Uterus (tissue), 4 donors: Measurements from ENCODE around the gene AKIRIN2. TPM values are rescaled to one million over a fixed set of nuclear protein-coding genes. Genes with fewer than 3 reads are reported as not detected.
A peak's percentile ranks its signal among the peaks of the same experiment; 100 is the strongest.
"Not testable (repeated sequence)": the region's sequence is repeated elsewhere in the genome, so short reads cannot be mapped to it uniquely, and the experiment has no call there.

Experiments used
- DNase-seq, 2 donors: peaks; one replicate each; pipeline ENCODE4 v3.0.0-alpha.2; 2019 to 2020
- H3K27ac ChIP-seq, 2 donors: fragments of 200-600 bp; sonication (generic); 1 replicate in 1 of 2; 2 replicates in 1 of 2; pipeline ENCODE4 v1.5.1; 2016 to 2018
- H3K27me3 ChIP-seq, 2 donors: fragments of 200-600 bp; sonication (generic); one replicate each; pipeline ENCODE4 v1.5.1; 2018 to 2019; ENCODE audit warnings: control low read depth in 1 of 2
- H3K36me3 ChIP-seq, 2 donors: fragments of 200-600 bp; sonication (generic); one replicate each; pipeline ENCODE4 v1.5.1; 2019; ENCODE audit warnings: control low read depth in 1 of 2
- H3K4me1 ChIP-seq, 2 donors: fragments of 200-600 bp; sonication (generic); one replicate each; pipeline ENCODE4 v1.5.1; 2018 to 2019; ENCODE audit warnings: control low read depth in 1 of 2
- H3K4me3 ChIP-seq, 2 donors: fragments of 200-600 bp; sonication (generic); 1 replicate in 1 of 2; 2 replicates in 1 of 2; pipeline ENCODE4 v1.5.1; 2018 to 2019; ENCODE audit warnings: mild to moderate bottlenecking in 1 of 2
- H3K9me3 ChIP-seq, 2 donors: fragments of 200-600 bp; sonication (generic); one replicate each; pipeline ENCODE4 v1.5.1; 2019; ENCODE audit warnings: control low read depth in 1 of 2
- POLR2A ChIP-seq, 2 donors: fragments of 450-650 bp; IDR thresholded peaks; one replicate each; pipeline ENCODE4 v1.6.1; 2016; ENCODE audit warnings: antibody characterized with exemption in 2 of 2, mild to moderate bottlenecking in 1 of 2, moderate library complexity in 1 of 2
- intact Hi-C: fragments of 100-400 bp; cut with DNase I; formaldehyde crosslinking; loops from one replicate; pipeline ENCODE4 v1.15.1; 2023; ENCODE audit warnings: low total_unique reads
- total RNA-seq, 4 donors: library from RNA; depleted of rRNA in 3 of 4; stranded (reverse); fragments of >200 nt in 3 of 4; gene quantifications; one replicate each; pipeline versions ENCODE4 v1.1.0 to v1.2.4, GENCODE V29; 2014 to 2023
- TF ChIP-seq, protein P1 (sequence below), 4 experiments: fragments of 200-600 bp in 2 of 4; fragments of 450-650 bp in 2 of 4; sonication (generic) in 2 of 4; IDR thresholded peaks; one replicate each; pipeline ENCODE4 v1.5.1; 2016 to 2019; ENCODE audit warnings: antibody characterized with exemption in 4 of 4, mild to moderate bottlenecking in 2 of 4, moderate library complexity in 1 of 4
- donor health status: DM: yes; HTN: yes; CAD: no.

AKIRIN2 gene
- total RNA-seq, 4 donors from 2014 or later, result 6.9 to 41.5 (median 24.8) TPM

DNA sequence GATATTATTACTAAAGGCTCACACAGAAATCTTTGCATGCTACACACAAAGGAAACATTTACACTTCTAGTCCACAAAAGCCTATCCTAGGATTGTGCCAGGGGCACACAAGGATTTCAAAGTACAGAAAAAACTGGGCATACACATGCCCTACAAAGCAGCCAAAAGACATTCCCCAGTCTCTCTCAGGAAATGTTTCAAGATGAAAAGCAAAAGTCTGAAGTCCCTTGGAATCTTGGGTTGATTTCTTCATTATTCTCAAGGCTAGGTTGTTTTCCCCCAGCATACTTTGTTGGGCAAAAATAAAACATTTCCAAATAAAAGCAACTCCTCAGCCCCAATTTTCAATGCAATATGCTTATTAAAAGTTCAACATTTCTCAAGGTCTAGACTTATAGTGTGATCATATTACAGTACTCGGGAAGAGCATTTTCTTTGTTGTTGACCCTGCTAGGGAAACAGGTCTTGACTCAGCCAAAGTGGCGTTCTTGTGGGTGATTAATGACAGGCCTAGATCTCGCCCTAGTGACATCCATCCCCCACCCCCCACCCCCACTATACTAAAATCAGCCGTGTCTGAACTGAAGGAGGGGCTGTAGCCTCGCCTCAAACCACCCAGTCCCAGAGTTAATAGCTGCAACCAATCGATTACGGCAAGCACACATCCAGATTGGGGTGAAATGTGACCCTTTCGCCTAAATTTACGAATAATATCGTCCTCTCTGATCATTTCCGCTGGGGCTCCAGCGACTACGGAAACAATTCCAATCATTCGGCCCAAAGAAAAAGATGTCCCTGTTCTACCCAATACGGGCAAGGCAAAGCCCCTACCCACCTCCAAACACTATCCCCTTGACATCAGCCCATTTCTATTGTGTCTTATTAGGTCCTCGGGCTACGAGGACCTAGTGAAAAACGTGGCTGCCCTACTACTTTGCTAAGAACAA, 1.4 kb downstream of the AKIRIN2 start:
- intact Hi-C loops, result no loop called here
- Histone ChIP-seq H3K4me1 (no peaks in the 10 kb centered on the region), H3K27me3 (no peaks in the 10 kb centered on the region), H3K27ac (peak overlapping the region; percentile 98), H3K4me3 (peak overlapping the region; percentile 86 to 96), H3K36me3 (no peaks in the 10 kb centered on the region), H3K9me3 (no peaks in the 10 kb centered on the region)
- DNase-seq, result peak in 1 of 2 donors; percentile 15
- TF ChIP-seq POLR2A (IDR thresholded peaks at IDR 0.05), result no peak
- TF ChIP-seq, protein P1, sequence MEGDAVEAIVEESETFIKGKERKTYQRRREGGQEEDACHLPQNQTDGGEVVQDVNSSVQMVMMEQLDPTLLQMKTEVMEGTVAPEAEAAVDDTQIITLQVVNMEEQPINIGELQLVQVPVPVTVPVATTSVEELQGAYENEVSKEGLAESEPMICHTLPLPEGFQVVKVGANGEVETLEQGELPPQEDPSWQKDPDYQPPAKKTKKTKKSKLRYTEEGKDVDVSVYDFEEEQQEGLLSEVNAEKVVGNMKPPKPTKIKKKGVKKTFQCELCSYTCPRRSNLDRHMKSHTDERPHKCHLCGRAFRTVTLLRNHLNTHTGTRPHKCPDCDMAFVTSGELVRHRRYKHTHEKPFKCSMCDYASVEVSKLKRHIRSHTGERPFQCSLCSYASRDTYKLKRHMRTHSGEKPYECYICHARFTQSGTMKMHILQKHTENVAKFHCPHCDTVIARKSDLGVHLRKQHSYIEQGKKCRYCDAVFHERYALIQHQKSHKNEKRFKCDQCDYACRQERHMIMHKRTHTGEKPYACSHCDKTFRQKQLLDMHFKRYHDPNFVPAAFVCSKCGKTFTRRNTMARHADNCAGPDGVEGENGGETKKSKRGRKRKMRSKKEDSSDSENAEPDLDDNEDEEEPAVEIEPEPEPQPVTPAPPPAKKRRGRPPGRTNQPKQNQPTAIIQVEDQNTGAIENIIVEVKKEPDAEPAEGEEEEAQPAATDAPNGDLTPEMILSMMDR (IDR thresholded peaks at IDR 0.05), result no peak

DNA sequence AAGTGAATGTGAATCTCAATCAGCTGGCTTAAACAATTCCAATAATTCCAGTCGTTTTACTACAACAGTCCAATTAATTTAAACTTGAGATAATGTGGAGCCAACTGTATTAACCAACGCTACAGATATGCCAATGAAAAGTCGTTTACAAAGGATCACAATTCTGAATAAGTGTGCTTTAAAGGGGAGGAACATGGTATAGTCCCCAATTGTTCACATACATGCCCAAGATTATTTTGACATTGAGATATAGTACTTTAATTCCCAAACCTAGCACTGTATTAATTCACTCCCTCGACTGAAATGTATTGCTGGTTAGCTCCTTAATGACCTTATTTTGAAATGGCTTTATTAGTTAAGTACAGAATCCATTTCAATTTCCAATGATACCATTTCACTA, 2.5 kb downstream of the AKIRIN2 start:
- Histone ChIP-seq H3K27ac (peak overlapping the region; percentile 22 to 98), H3K36me3 (no peaks in the 10 kb centered on the region), H3K4me1 (no peaks in the 10 kb centered on the region), H3K9me3 (no peaks in the 10 kb centered on the region), H3K27me3 (no peaks in the 10 kb centered on the region), H3K4me3 (peak overlapping the region; percentile 86 to 96)
- TF ChIP-seq, protein P1 (IDR thresholded peaks at IDR 0.05), result no peak
- TF ChIP-seq POLR2A (IDR thresholded peaks at IDR 0.05), result no peak
- intact Hi-C loops, result no loop called here
- DNase-seq, result no peak

DNA sequence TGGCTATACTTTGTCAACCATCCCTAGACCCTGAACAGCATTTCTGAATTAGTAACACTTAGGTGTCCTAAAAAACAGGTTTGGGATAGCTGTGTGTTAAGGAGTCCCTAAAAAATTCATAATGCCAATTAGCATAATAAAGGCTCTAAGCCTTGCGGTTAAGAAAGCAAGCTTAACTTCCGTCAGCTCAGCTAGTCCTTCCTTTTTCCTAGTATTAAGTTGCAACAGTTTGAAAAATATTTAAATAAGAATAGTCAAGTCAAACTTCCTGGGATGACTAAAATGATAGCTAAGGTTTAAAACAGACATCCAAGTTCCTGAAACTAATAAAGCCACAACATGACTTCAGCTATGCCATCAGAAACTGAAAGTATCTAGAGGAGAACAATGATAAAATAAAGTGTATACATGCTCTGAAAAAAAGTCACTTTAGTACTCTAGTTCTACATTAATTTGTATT, 3.5 kb downstream of the AKIRIN2 start:
- Histone ChIP-seq H3K36me3 (no peaks in the 10 kb centered on the region), H3K4me1 (no peaks in the 10 kb centered on the region), H3K9me3 (no peaks in the 10 kb centered on the region), H3K4me3 (peak overlapping the region in 1 of 2 donors; percentile 86), H3K27ac (peak overlapping the region in 1 of 2 donors; percentile 17), H3K27me3 (no peaks in the 10 kb centered on the region)
- TF ChIP-seq POLR2A (IDR thresholded peaks at IDR 0.05), result no peak
- TF ChIP-seq, protein P1 (IDR thresholded peaks at IDR 0.05), result no peak
- no peak for DNase-seq
- intact Hi-C loops, result no loop called here

DNA sequence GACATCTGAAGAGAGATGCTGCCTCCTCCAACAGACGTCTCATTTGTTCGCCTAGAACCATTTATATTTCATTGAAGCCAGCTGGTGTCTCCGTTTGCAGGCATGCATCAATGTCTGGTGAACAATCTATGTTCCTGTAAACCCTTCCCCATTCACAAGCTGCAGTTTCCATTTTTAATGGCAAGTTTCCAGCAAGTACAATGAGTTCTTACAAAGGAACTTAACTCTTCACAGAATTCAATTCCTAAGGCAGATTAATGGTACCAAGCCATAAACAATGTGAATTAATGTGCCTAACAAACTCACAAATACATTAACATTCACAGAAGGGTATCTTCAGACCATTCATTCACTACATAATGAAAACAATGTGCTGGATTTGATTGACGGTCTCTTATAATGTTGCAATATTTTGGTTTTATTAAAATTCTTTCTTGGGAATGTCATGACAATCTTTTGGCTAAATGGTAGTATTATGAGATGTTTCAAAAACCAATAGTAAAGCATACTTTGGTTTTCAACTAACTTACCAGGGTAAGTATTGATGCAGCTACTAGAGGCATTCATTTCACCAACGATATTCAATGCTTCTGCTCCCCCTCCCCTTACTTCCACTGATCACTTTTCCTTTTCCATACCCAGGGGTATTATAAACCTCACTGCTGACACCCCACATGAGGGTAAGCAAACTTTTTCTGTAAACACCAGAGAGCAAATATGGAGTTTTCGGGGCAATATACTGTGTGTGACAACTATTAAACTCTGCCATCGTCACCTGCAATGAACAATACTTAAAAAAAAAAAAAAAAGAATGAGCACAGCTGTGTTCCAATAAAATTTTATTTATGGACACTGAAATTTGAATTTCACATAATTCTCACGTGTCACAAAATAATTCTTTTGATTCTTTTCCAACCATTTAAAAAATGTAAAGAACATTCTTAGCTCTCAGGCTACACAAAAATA, 4.2 kb downstream of the AKIRIN2 start:
- Histone ChIP-seq H3K9me3 (no peaks in the 10 kb centered on the region), H3K27ac (peak overlapping the region in 1 of 2 donors; percentile 17), H3K4me3 (peak overlapping the region in 1 of 2 donors; percentile 86), H3K36me3 (no peaks in the 10 kb centered on the region), H3K4me1 (no peaks in the 10 kb centered on the region), H3K27me3 (no peaks in the 10 kb centered on the region)
- DNase-seq, result no peak
- intact Hi-C loops, result no loop called here
- no peak for TF ChIP-seq POLR2A (IDR thresholded peaks at IDR 0.05)
- TF ChIP-seq, protein P1 (IDR thresholded peaks at IDR 0.05), result no peak

DNA sequence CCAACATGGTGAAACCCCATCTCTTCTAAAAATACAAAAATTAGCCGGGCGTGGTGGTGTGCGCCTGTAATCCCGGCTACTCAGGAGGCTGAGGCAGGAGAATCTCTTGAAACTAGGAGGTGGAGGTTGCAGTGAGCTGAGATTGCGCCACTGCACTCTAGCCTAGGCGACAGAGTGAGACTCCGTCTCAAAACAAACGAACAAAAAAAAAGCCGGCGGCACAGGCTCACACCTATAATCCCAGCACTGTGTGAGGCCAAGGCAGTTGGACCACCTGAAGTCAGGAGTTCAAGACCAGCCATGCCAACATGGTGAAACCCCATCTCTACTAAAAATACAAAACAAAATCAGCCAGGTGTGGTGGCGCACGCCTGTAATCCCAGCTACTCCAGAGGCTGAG, 5.2 kb downstream of the AKIRIN2 start:
- H3K9me3 ChIP-seq, H3K4me1 ChIP-seq, H3K4me3 ChIP-seq, H3K36me3 ChIP-seq, intact Hi-C loops, DNase-seq, H3K27me3 ChIP-seq, H3K27ac ChIP-seq: not testable (repeated sequence)
